Measurements from ENCODE around the gene ATP4B.

Gene ATP4B

GRCh38 chr13:113647351-113648215 is 10.4 kb downstream of the ATP4B start:
- Histone ChIP-seq H3K4me1 (ENCODE audit: control insufficient read depth, insufficient read depth, low read length) (no peaks in the 10 kb centered on the region), H3K4me3 (ENCODE audit: low read depth, low read length) (no peak overlapping the region), H3K27me3 (ENCODE audit: control insufficient read depth, insufficient read depth, low read length) (no peaks in the 10 kb centered on the region), H3K27ac (ENCODE audit: low read depth, low read length) (no peak overlapping the region), H3K9me3 (ENCODE audit: control insufficient read depth, insufficient read depth, low read depth, low read length) (peaks cover 33% of the 10 kb centered on the region), H3K9ac (ENCODE audit: low read length) (no peak overlapping the region), H3K36me3 (ENCODE audit: control insufficient read depth, insufficient read depth, low read length) (peaks cover 5% of the 10 kb centered on the region; the same call in 1 of the 2 replicates)

DNA sequence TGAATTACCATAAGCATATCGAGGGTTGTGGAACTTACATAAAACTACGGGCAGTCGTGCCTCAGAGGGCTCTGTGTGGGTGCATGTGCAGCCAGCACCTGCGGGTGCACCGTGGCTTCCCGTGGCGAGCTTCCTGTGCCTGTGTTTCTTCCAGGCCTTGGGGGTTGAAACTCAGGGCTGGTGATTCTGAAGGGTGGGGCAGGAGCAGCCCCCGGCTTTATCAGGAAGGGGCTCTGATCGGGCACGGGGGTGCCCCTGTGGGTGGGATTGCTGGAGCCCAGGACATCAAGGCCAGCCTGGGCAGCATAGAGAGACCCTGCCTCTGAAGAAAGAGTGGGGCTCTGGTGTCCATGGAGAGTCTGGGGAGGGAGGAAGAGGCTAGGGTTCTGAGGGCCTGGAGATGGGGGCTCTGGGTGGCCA is 11.1 kb downstream of the ATP4B start:
- H3K27ac ChIP-seq (ENCODE audit: low read depth, low read length): no peak overlapping the region

GRCh38 chr13:113646376-113646775 is 11.6 kb downstream of the ATP4B start:
- Histone ChIP-seq H3K27ac (ENCODE audit: low read depth, low read length) (no peak overlapping the region), H3K36me3 (ENCODE audit: control insufficient read depth, insufficient read depth, low read length) (peaks cover 16% of the 10 kb centered on the region), H3K4me3 (ENCODE audit: low read depth, low read length) (no peak overlapping the region), H3K4me1 (ENCODE audit: control insufficient read depth, insufficient read depth, low read length) (no peaks in the 10 kb centered on the region), H3K9me3 (ENCODE audit: control insufficient read depth, insufficient read depth, low read depth, low read length) (peaks cover 43% of the 10 kb centered on the region), H3K9ac (ENCODE audit: low read length) (no peak overlapping the region), H3K27me3 (ENCODE audit: control insufficient read depth, insufficient read depth, low read length) (no peaks in the 10 kb centered on the region)

More for the DNA sequence above, 11.1 kb downstream of the ATP4B start:
- Histone ChIP-seq H3K36me3 (ENCODE audit: control insufficient read depth, insufficient read depth, low read length) (peaks cover 11% of the 10 kb centered on the region), H3K9me3 (ENCODE audit: control insufficient read depth, insufficient read depth, low read depth, low read length) (peaks cover 38% of the 10 kb centered on the region), H3K4me1 (ENCODE audit: control insufficient read depth, insufficient read depth, low read length) (no peaks in the 10 kb centered on the region), H3K4me3 (ENCODE audit: low read depth, low read length) (no peak overlapping the region), H3K9ac (ENCODE audit: low read length) (no peak overlapping the region), H3K27me3 (ENCODE audit: control insufficient read depth, insufficient read depth, low read length) (no peaks in the 10 kb centered on the region)

DNA sequence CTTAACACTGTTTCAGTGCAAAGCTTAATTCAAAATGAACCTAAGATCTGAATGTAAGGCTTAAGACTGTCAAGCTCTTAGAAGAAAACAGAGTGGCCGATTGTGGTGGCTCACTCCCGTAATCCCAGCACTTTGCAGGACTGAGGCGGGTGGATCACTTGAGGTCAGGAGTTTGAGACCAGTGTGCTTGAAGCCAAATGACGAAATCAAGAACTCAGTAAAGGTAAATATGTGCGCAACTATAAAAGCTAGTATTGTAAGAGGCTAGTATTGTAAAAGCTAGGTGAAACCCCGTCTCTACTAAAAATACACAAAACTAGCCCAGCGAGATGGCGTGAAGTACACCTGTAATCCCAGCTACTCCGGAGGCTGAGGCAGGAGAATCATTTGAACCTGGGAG is 12.7 kb downstream of the ATP4B start:
- H3K27ac ChIP-seq (ENCODE audit: low read depth, low read length): no peak overlapping the region
- peaks cover 23% of the 10 kb centered on the region for H3K36me3 ChIP-seq (ENCODE audit: control insufficient read depth, insufficient read depth, low read length)
- H3K9me3 ChIP-seq (ENCODE audit: control insufficient read depth, insufficient read depth, low read depth, low read length): peaks cover 44% of the 10 kb centered on the region
- H3K27me3 ChIP-seq (ENCODE audit: control insufficient read depth, insufficient read depth, low read length): no peaks in the 10 kb centered on the region
- H3K4me1 ChIP-seq (ENCODE audit: control insufficient read depth, insufficient read depth, low read length): no peaks in the 10 kb centered on the region
- H3K9ac ChIP-seq (ENCODE audit: low read length): no peak overlapping the region
- no peak overlapping the region for H3K4me3 ChIP-seq (ENCODE audit: low read depth, low read length)

- no peak overlapping the region for H3K4me3 ChIP-seq (ENCODE audit: low read depth, low read length)
- no peak overlapping the region for H3K27ac ChIP-seq (ENCODE audit: low read depth, low read length)
- peaks cover 47% of the 10 kb centered on the region for H3K9me3 ChIP-seq (ENCODE audit: control insufficient read depth, insufficient read depth, low read depth, low read length)
- peaks cover 28% of the 10 kb centered on the region for H3K36me3 ChIP-seq (ENCODE audit: control insufficient read depth, insufficient read depth, low read length)
- no peaks in the 10 kb centered on the region for H3K4me1 ChIP-seq (ENCODE audit: control insufficient read depth, insufficient read depth, low read length)
- H3K27me3 ChIP-seq (ENCODE audit: control insufficient read depth, insufficient read depth, low read length): no peaks in the 10 kb centered on the region
- H3K9ac ChIP-seq (ENCODE audit: low read length): no peak overlapping the region
These were observed 13.2 kb downstream of the ATP4B start for GRCh38 chr13:113644800-113645199.

DNA sequence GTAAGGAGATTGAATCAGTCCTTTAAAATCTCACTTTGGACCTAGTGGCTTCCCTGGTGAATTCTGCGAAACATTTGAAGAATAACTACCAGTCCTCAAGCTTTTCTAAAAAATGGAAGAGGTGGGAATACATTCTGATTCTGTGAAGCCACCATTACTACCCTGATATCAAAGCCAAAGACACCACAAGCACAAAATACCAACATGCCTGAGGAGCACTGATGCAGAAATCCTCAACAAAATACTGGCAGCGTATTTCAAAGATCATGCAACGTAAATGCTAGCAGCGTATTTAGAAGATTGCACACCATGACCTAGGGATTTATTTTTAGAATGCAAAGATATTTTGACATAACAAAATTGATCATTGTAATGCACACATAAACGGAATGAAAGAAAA is 14.4 kb downstream of the ATP4B start:
- Histone ChIP-seq H3K9ac (ENCODE audit: low read length) (no peak overlapping the region), H3K27me3 (ENCODE audit: control insufficient read depth, insufficient read depth, low read length) (no peaks in the 10 kb centered on the region), H3K36me3 (ENCODE audit: control insufficient read depth, insufficient read depth, low read length) (peaks cover 39% of the 10 kb centered on the region), H3K9me3 (ENCODE audit: control insufficient read depth, insufficient read depth, low read depth, low read length) (peaks cover 48% of the 10 kb centered on the region), H3K4me3 (ENCODE audit: low read depth, low read length) (no peak overlapping the region), H3K4me1 (ENCODE audit: control insufficient read depth, insufficient read depth, low read length) (no peaks in the 10 kb centered on the region), H3K27ac (ENCODE audit: low read depth, low read length) (no peak overlapping the region)

DNA sequence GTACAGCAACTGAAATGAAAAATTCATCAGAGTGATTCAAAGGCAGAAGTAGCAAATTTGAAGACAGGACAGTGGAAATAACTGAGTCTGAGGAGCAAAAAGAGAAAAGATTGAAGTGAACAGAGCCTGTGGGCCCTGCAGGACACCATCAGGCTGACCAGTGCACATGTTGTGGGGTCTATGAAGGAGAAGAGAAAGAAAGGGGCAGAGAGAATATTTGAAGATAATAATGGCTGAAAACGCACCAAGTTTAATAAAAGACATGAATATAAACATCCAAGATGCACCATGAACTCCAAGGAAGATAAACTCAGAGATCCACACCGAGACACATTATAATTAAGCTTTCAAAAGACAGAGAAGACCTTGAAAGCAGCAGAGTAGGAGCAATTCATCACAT is 15.4 kb downstream of the ATP4B start:
- Histone ChIP-seq H3K27me3 (ENCODE audit: control insufficient read depth, insufficient read depth, low read length) (no peaks in the 10 kb centered on the region), H3K36me3 (ENCODE audit: control insufficient read depth, insufficient read depth, low read length) (peaks cover 50% of the 10 kb centered on the region), H3K4me1 (ENCODE audit: control insufficient read depth, insufficient read depth, low read length) (no peaks in the 10 kb centered on the region), H3K9ac (ENCODE audit: low read length) (no peak overlapping the region), H3K9me3 (ENCODE audit: control insufficient read depth, insufficient read depth, low read depth, low read length) (peaks cover 48% of the 10 kb centered on the region), H3K4me3 (ENCODE audit: low read depth, low read length) (no peak overlapping the region), H3K27ac (ENCODE audit: low read depth, low read length) (no peak overlapping the region)

DNA sequence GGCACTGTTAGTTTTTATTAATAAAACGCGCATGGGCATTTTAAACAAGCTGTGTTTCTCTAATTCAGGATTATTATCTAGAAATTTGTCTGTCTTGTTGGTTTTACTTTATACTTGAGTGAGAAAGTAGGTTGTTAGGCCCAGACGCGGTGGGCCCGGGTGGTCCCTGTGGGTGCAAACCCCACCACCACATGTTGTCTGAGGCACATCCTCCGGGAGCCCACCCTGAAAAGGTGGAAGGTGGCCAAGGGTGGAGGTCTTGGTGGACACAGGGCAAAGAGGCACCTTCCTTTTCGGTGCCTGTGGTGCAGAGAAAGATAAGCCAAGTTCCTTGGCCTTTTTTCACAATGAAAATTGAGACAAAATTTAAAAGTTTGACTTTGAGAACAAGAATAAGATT is 16.6 kb downstream of the ATP4B start:
- H3K27ac ChIP-seq (ENCODE audit: low read depth, low read length): no peak overlapping the region
- no peak overlapping the region for H3K4me3 ChIP-seq (ENCODE audit: low read depth, low read length)
- no peaks in the 10 kb centered on the region for H3K27me3 ChIP-seq (ENCODE audit: control insufficient read depth, insufficient read depth, low read length)
- no peaks in the 10 kb centered on the region for H3K4me1 ChIP-seq (ENCODE audit: control insufficient read depth, insufficient read depth, low read length)
- H3K36me3 ChIP-seq (ENCODE audit: control insufficient read depth, insufficient read depth, low read length): peaks cover 61% of the 10 kb centered on the region
- no peak overlapping the region for H3K9ac ChIP-seq (ENCODE audit: low read length)
- H3K9me3 ChIP-seq (ENCODE audit: control insufficient read depth, insufficient read depth, low read depth, low read length): peaks cover 45% of the 10 kb centered on the region

DNA sequence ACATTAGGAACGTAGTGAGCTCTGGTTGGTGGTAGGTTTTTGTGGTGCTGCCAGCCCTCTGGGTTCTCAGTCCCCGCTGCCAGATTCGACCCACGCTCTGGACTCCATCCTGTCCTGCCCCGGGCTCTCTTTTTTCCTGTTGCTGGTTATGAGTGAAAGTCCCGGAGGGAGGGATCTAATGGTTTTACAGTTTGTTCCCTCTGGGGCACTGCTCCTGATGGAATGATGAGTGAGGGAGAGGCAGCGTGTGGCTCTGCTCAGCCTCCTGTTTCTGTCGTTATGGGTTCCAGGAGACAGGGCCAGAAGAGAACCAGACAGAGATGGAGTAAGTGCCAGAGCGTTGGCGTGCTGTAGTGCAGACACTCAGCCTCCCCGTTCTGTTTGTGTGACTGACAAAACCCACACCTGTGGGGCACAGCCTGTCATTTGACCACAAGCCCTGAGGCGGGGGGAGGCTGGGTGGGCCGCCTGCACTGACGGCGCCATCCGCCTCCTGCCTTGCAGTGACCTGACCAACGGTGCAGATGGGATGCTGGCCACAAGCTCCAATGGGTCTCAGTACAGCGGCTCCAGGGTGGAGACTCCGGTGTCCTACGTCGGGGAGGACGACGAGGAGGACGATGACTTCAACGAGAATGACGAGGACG is 18.3 kb downstream of the ATP4B start:
- Histone ChIP-seq H3K9ac (ENCODE audit: low read length) (no peak overlapping the region), H3K27me3 (ENCODE audit: control insufficient read depth, insufficient read depth, low read length) (no peaks in the 10 kb centered on the region), H3K27ac (ENCODE audit: low read depth, low read length) (no peak overlapping the region), H3K4me1 (ENCODE audit: control insufficient read depth, insufficient read depth, low read length) (no peaks in the 10 kb centered on the region), H3K4me3 (ENCODE audit: low read depth, low read length) (no peak overlapping the region), H3K36me3 (ENCODE audit: control insufficient read depth, insufficient read depth, low read length) (peaks cover 78% of the 10 kb centered on the region), H3K9me3 (ENCODE audit: control insufficient read depth, insufficient read depth, low read depth, low read length) (peaks cover 31% of the 10 kb centered on the region)

GRCh38 chr13:113638806-113639205 is 19.2 kb downstream of the ATP4B start:
- H3K9me3 ChIP-seq (ENCODE audit: control insufficient read depth, insufficient read depth, low read depth, low read length): peaks cover 25% of the 10 kb centered on the region
- no peak overlapping the region for H3K4me3 ChIP-seq (ENCODE audit: low read depth, low read length)
- H3K27ac ChIP-seq (ENCODE audit: low read depth, low read length): no peak overlapping the region
- H3K9ac ChIP-seq (ENCODE audit: low read length): no peak overlapping the region
- H3K4me1 ChIP-seq (ENCODE audit: control insufficient read depth, insufficient read depth, low read length): no peaks in the 10 kb centered on the region
- H3K27me3 ChIP-seq (ENCODE audit: control insufficient read depth, insufficient read depth, low read length): no peaks in the 10 kb centered on the region
- peaks cover 87% of the 10 kb centered on the region for H3K36me3 ChIP-seq (ENCODE audit: control insufficient read depth, insufficient read depth, low read length)

- Histone ChIP-seq H3K9ac (ENCODE audit: low read length) (no peak overlapping the region), H3K9me3 (ENCODE audit: control insufficient read depth, insufficient read depth, low read depth, low read length) (peaks cover 21% of the 10 kb centered on the region), H3K4me1 (ENCODE audit: control insufficient read depth, insufficient read depth, low read length) (no peaks in the 10 kb centered on the region), H3K4me3 (ENCODE audit: low read depth, low read length) (no peak overlapping the region), H3K36me3 (ENCODE audit: control insufficient read depth, insufficient read depth, low read length) (peaks cover 93% of the 10 kb centered on the region), H3K27ac (ENCODE audit: low read depth, low read length) (no peak overlapping the region), H3K27me3 (ENCODE audit: control insufficient read depth, insufficient read depth, low read length) (no peaks in the 10 kb centered on the region)
These were observed 19.7 kb downstream of the ATP4B start for GRCh38 chr13:113638173-113638746.
